GM13977 (cell line): ENCODE data around the gene PDE2A.

Source experiments
- DNase-seq: peaks from one replicate; pipeline ENCODE4 v3.0.0; 2012; ENCODE audit warnings: low spot score
- CTCF ChIP-seq: IDR thresholded peaks from 2 replicates; pipeline ENCODE4 v1.5.1; 2012; ENCODE audit warnings: mild to moderate bottlenecking, control low read depth; ENCODE audit not compliant: insufficient read depth; ENCODE audit errors: extremely low read depth, missing control alignments
- in situ Hi-C: fragments of 300-500 bp; cut with MboI; formaldehyde crosslinking; loops from one replicate; pipeline ENCODE4 v1.12.0; 2022; ENCODE audit warnings: low sequenced_read_pairs, low pct_unique_long_range_greater_than_20kb, mixed read lengths, inconsistent platforms; ENCODE audit not compliant: unreplicated experiment

Gene PDE2A

GRCh38 chr11:72675221-72675620 lies 999 bp upstream of the PDE2A start:
- TF ChIP-seq CTCF = no peak
- DNase-seq = no peak

GRCh38 chr11:72673284-72673942 lies 809 bp downstream of the PDE2A start:
- in situ Hi-C loops = no loop called here
- no peak for DNase-seq
- TF ChIP-seq CTCF = no peak

More at GRCh38 chr11:72675221-72675620, 999 bp upstream of the PDE2A start:
- in situ Hi-C loops = no loop called here

GRCh38 chr11:72672597-72673238 lies 1.5 kb downstream of the PDE2A start:
- DNase-seq = no peak
- in situ Hi-C loops = no loop called here
- no peak for TF ChIP-seq CTCF

- in situ Hi-C loops = no loop called here
- no peak for TF ChIP-seq CTCF
- no peak for DNase-seq
These were observed 2.8 kb downstream of the PDE2A start for GRCh38 chr11:72671152-72672099.

GRCh38 chr11:72670041-72670440 lies 4.2 kb downstream of the PDE2A start:
- DNase-seq = no peak
- in situ Hi-C loops = no loop called here
- no peak for TF ChIP-seq CTCF

- TF ChIP-seq CTCF = no peak
- DNase-seq = no peak
- in situ Hi-C loops = no loop called here
These were observed 4.7 kb downstream of the PDE2A start for GRCh38 chr11:72669527-72669926.
